Jurkat, Clone E6-1 (cell line): Measurements from ENCODE around the gene DALRD3.

Source experiments
- DNase-seq: peaks from one replicate; pipeline ENCODE4 v3.0.0-alpha.2; 2011; ENCODE audit warnings: low read depth, low spot score
- H3K4me3 ChIP-seq: 2 replicates; pipeline ENCODE4 v1.5.1; 2011; ENCODE audit warnings: mild to moderate bottlenecking, low read length, control low read depth, moderate library complexity

Gene DALRD3

DNA sequence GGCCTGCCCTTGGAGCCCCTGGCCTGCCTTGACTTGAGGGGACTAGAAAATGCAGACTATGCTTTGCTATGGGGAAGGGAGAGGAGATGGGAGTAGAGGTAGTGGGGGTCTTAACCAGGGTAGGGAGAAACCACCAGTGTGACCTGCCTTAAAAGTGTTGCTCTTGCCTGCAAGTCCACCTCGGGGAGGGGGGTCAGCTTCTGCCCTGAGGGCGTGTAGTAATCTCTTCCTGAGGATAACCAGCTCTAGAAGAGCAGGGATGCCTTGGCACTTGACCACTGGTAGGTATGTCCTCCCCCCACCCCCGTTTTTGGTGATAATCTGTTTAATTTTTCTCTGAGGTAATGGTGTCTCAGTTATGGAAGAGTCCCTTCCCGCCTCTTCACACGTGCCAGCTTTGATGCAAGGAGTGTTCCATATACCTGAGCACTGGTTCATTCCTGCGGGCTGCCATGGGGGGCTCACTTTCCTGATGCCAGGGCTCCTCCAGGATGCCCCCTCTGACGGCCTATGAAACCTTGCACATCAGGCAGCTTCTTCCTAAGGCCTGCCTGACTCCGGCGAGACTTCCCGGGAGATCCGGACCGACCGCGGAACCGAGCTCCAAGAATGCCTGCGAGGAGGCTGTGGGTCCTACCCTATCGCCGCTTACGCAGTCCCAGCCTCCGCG is 29.1 kb downstream of the DALRD3 start:
- no peak for DNase-seq
- H3K4me3 ChIP-seq, result no peak overlapping the region

- DNase-seq, result no peak
- H3K4me3 ChIP-seq, result no peak overlapping the region
Observed at GRCh38 chr3:48985831-48986376, 32.5 kb downstream of the DALRD3 start.

- H3K4me3 ChIP-seq, result no peak overlapping the region
- DNase-seq, result no peak
Observed at GRCh38 chr3:48984663-48985062, 33.7 kb downstream of the DALRD3 start.

GRCh38 chr3:48983096-48983495 is 35.3 kb downstream of the DALRD3 start:
- no peak overlapping the region for H3K4me3 ChIP-seq
- DNase-seq, result no peak

DNA sequence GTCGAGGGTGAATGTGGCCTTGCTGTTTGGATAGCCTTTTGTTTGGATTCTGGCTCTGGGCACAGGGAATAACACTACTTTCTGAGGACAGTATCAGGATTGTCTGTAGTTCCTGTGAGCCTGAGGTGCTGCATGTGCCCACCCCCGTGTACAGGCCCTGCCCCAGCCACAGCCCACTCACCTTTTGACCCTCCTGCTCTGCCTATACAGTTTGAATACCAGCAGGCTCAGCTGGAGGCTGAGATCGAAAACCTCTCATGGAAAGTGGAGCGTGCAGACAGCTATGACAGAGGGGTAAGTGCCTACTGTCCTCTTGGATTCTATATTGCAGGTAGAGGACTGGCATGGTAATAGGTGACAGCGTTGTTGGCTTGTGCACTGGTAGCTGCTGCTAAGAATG is 35.7 kb downstream of the DALRD3 start:
- no peak overlapping the region for H3K4me3 ChIP-seq
- DNase-seq, result no peak

GRCh38 chr3:48982016-48982415 is 36.4 kb downstream of the DALRD3 start:
- no peak overlapping the region for H3K4me3 ChIP-seq
- DNase-seq, result no peak

DNA sequence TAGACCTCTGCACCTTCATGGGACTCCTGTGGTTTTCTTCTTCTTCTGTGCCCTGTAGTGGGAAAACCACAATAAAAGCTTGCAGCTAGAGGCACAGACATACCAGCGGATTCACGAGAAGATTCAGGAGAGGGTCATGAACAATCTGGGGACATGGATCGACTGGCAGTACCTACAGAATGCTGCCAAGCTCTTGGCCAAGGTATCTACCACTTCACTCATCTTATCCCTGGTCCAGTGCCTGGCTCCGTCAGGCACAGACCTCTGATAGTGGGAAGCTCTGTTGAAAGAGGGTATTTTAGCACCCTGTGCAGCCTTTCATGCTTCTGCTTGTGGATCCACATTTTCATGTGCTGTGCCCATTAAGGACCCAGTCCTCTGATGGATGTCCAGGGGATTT is 38.1 kb downstream of the DALRD3 start:
- no peak for DNase-seq
- no peak overlapping the region for H3K4me3 ChIP-seq

DNA sequence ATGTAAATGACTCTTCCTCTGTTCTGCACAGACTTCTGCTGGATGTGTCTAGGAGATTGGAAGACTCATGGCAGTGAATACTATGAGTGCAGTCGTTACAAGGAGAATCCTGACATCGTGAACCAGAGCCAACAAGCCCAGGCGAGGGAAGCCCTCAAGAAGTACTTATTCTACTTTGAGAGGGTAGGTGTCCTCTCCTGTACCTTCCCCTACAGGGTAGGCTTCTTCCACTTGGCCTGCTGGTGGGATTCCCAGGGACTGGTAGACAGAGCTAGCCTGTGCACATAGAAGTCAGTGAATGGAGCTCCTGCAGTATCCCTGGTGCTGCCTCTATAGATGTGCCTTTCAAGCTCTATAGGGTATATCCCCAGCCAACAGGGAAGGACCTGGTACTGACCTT is 38.9 kb downstream of the DALRD3 start:
- no peak for DNase-seq
- H3K4me3 ChIP-seq, result no peak overlapping the region

GRCh38 chr3:48974076-48974864 is 44.1 kb downstream of the DALRD3 start:
- DNase-seq, result peak; percentile 23
- no peak overlapping the region for H3K4me3 ChIP-seq

DNA sequence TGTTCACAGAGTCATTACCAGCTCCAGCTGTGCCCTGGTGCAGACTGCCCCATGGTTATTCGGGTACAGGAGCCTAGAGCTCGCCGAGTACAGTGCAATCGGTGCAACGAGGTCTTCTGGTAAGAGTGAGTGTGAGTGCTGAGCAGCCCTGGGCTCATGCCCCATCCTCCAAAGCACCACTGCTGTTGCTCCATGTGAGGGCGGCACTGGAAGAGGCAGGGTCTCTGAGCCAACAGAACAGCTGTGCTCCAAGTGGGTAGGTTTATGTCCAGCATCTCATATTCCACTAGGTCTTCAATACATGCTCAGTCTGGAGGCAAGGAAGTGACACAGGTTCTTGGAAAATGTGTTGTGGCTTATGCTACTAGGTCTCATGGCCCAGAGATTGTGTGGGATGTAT is 47.8 kb downstream of the DALRD3 start:
- no peak for DNase-seq

GRCh38 chr3:48966876-48967361 is 51.5 kb downstream of the DALRD3 start:
- no peak overlapping the region for H3K4me3 ChIP-seq
- no peak for DNase-seq

More for the DNA sequence above, 47.8 kb downstream of the DALRD3 start:
- no peak overlapping the region for H3K4me3 ChIP-seq

- no peak for DNase-seq
Observed at GRCh38 chr3:48966367-48966766, 52.0 kb downstream of the DALRD3 start.

More at GRCh38 chr3:48966367-48966766, 52.0 kb downstream of the DALRD3 start:
- no peak overlapping the region for H3K4me3 ChIP-seq
